Body of pancreas (tissue), 4 donors: ENCODE data around the gene INSYN2B. TPM values are rescaled to one million over a fixed set of nuclear protein-coding genes. Genes with fewer than 3 reads are reported as not detected.

ENCODE experiments used
- ATAC-seq: fragments of 150-250 bp; one replicate; pipeline ENCODE4 v1.9.1; 2016
- DNase-seq, 4 donors: peaks; one replicate each; pipeline ENCODE4 v3.0.0-alpha.2; 2019
- H3K27ac ChIP-seq, 4 donors: fragments of 200-600 bp; sonication (generic); 1 replicate in 3 of 4; 2 replicates in 1 of 4; pipeline versions ENCODE4 v1.5.1 to v1.6.1; 2016 to 2019; ENCODE audit warnings: mild to moderate bottlenecking in 1 of 4, mixed read lengths in 1 of 4, moderate library complexity in 1 of 4
- H3K27me3 ChIP-seq, 2 donors: fragments of 200-600 bp; sonication (generic); one replicate each; pipeline ENCODE4 v1.6.0; 2016; ENCODE audit warnings: mild to moderate bottlenecking in 1 of 2
- H3K36me3 ChIP-seq, 2 donors: fragments of 200-600 bp; sonication (generic); replicated peaks in 1 of 2; 2 replicates each; pipeline ENCODE4 v1.5.1; 2016; ENCODE audit warnings: low read depth in 2 of 2; ENCODE audit not compliant: insufficient read depth in 1 of 2
- H3K4me1 ChIP-seq: fragments of 200-600 bp; sonication (generic); one replicate; pipeline ENCODE4 v1.6.0; 2016
- H3K4me3 ChIP-seq, 2 donors: fragments of 200-600 bp; sonication (generic); 1 replicate in 1 of 2; 2 replicates in 1 of 2; pipeline ENCODE4 v1.5.1; 2016 to 2019
- H3K9me3 ChIP-seq, 3 donors: fragments of 200-600 bp; sonication (generic); 1 replicate in 2 of 3; 2 replicates in 1 of 3; pipeline ENCODE4 v1.5.1; 2016
- CTCF ChIP-seq, 7 experiments: fragments of 450-650 bp in 4 of 7; fragments of 200-600 bp in 3 of 7; sonication (generic) in 3 of 7; IDR thresholded peaks; one replicate each; pipeline ENCODE4 v1.5.1; 2016 to 2019; ENCODE audit warnings: antibody characterized with exemption in 7 of 7
- POLR2A ChIP-seq, 3 donors: fragments of 450-650 bp; IDR thresholded peaks; one replicate each; pipeline ENCODE4 v1.6.1; 2016; ENCODE audit warnings: antibody characterized with exemption in 3 of 3, mild to moderate bottlenecking in 2 of 3
- WGBS, 2 donors: methylation state at CpG; one replicate each; pipeline ENCODE4 v1.1.5; 2017; 5-methylcytosine and 5-hydroxymethylcytosine counted together
- intact Hi-C: fragments of 100-400 bp; cut with DNase I; formaldehyde crosslinking; loops from one replicate; pipeline ENCODE4 v1.15.1; 2023
- total RNA-seq, 2 donors: library from RNA; depleted of rRNA; stranded (reverse); fragments of >200 nt; gene quantifications; one replicate each; pipeline ENCODE4 v1.1.0, GENCODE V29; 2016

The INSYN2B gene
- total RNA-seq, 2 donors from 2014 or later = not detected

GRCh38 chr5:169970911-169971765 is 9.2 kb downstream of the INSYN2B start:
- intact Hi-C loops = no loop called here
- no peaks in the 10 kb centered on the region for H3K36me3 ChIP-seq
- H3K4me3 ChIP-seq = no peak overlapping the region
- TF ChIP-seq POLR2A (IDR thresholded peaks at IDR 0.05) (no peak), CTCF (IDR thresholded peaks at IDR 0.05) (no peak)
- H3K27me3 ChIP-seq = no peaks in the 10 kb centered on the region
- no peaks in the 10 kb centered on the region for H3K4me1 ChIP-seq
- H3K9me3 ChIP-seq = no peaks in the 10 kb centered on the region
- WGBS, 2 donors = 32 to 40% methylated on average over 8 of the region's 8 CpGs
- no peak for ATAC-seq
- no peak overlapping the region for H3K27ac ChIP-seq
- no peak for DNase-seq

- no peaks in the 10 kb centered on the region for H3K9me3 ChIP-seq
- H3K4me3 ChIP-seq = no peak overlapping the region
- DNase-seq (no peak), ATAC-seq (no peak)
- H3K4me1 ChIP-seq = no peaks in the 10 kb centered on the region
- H3K36me3 ChIP-seq = no peaks in the 10 kb centered on the region
- no peaks in the 10 kb centered on the region for H3K27me3 ChIP-seq
- H3K27ac ChIP-seq = no peak overlapping the region
- no peak for TF ChIP-seq POLR2A (IDR thresholded peaks at IDR 0.05)
- intact Hi-C loops = no loop called here
Observed at GRCh38 chr5:169970339-169970738, 10.0 kb downstream of the INSYN2B start.

- no peak for DNase-seq
Observed at GRCh38 chr5:169964246-169964645, 16.0 kb downstream of the INSYN2B start.

GRCh38 chr5:169960659-169961058 is 19.6 kb downstream of the INSYN2B start:
- ATAC-seq (no peak), DNase-seq (no peak)
- no peak overlapping the region for H3K4me3 ChIP-seq
- TF ChIP-seq POLR2A (IDR thresholded peaks at IDR 0.05) = no peak
- no peak for TF ChIP-seq CTCF (IDR thresholded peaks at IDR 0.05)
- H3K9me3 ChIP-seq = no peaks in the 10 kb centered on the region
- intact Hi-C loops = no loop called here
- H3K27me3 ChIP-seq = no peaks in the 10 kb centered on the region
- H3K36me3 ChIP-seq = no peaks in the 10 kb centered on the region
- H3K4me1 ChIP-seq = no peaks in the 10 kb centered on the region
- WGBS, 2 donors = 56 to 71% methylated on average over 2 of the region's 2 CpGs
- no peak overlapping the region for H3K27ac ChIP-seq

More at GRCh38 chr5:169964246-169964645, 16.0 kb downstream of the INSYN2B start:
- no peaks in the 10 kb centered on the region for H3K9me3 ChIP-seq
- H3K27ac ChIP-seq = no peak overlapping the region
- no peaks in the 10 kb centered on the region for H3K36me3 ChIP-seq
- H3K4me3 ChIP-seq = no peak overlapping the region
- intact Hi-C loops = no loop called here
- no peak for ATAC-seq
- H3K27me3 ChIP-seq = no peaks in the 10 kb centered on the region
- TF ChIP-seq POLR2A (IDR thresholded peaks at IDR 0.05) = no peak
- no peak for TF ChIP-seq CTCF (IDR thresholded peaks at IDR 0.05)
- 36 to 59% methylated on average over 2 to 5 of the region's 5 CpGs for WGBS, 2 donors
- no peaks in the 10 kb centered on the region for H3K4me1 ChIP-seq

- Histone ChIP-seq H3K27ac (no peak overlapping the region), H3K9me3 (no peaks in the 10 kb centered on the region), H3K36me3 (no peaks in the 10 kb centered on the region), H3K4me3 (no peak overlapping the region), H3K27me3 (no peaks in the 10 kb centered on the region), H3K4me1 (no peaks in the 10 kb centered on the region)
- DNase-seq (no peak), ATAC-seq (no peak)
- TF ChIP-seq CTCF (IDR thresholded peaks at IDR 0.05) (no peak), POLR2A (IDR thresholded peaks at IDR 0.05) (no peak)
- intact Hi-C loops = no loop called here
- 61% methylated on average over 3 of the region's 3 CpGs for WGBS, 2 donors
Observed at GRCh38 chr5:169958278-169958677, 22.0 kb downstream of the INSYN2B start.
